H7 (cell line): ENCODE results near the gene MARK2. TPM values are rescaled to one million over a fixed set of nuclear protein-coding genes. Genes with fewer than 3 reads are reported as not detected.

Source experiments
- DNase-seq: peaks from one replicate; pipeline ENCODE4 v3.0.0; 2012
- H3K27me3 ChIP-seq: 2 replicates; pipeline ENCODE4 v1.6.0; 2011; ENCODE audit warnings: mild to moderate bottlenecking, low read length; ENCODE audit not compliant: control insufficient read depth, insufficient read depth
- H3K36me3 ChIP-seq: replicated peaks from 2 replicates; pipeline ENCODE4 v1.5.1; 2011; ENCODE audit warnings: low read length; ENCODE audit not compliant: control insufficient read depth, insufficient read depth
- H3K4me3 ChIP-seq: 2 replicates; pipeline ENCODE4 v1.5.1; 2011; ENCODE audit warnings: low read depth, mild to moderate bottlenecking, control low read depth, low read length, moderate library complexity; ENCODE audit not compliant: insufficient read depth
- total RNA-seq: library from RNA; depleted of rRNA; stranded (reverse); fragments of >200 nt; shearing (Covaris generic); gene quantifications from 2 replicates; pipeline ENCODE4 v1.2.3, GENCODE V29; 2014

MARK2 gene
- total RNA-seq, 1 experiment from 2014 or later, result 26.5 TPM

DNA sequence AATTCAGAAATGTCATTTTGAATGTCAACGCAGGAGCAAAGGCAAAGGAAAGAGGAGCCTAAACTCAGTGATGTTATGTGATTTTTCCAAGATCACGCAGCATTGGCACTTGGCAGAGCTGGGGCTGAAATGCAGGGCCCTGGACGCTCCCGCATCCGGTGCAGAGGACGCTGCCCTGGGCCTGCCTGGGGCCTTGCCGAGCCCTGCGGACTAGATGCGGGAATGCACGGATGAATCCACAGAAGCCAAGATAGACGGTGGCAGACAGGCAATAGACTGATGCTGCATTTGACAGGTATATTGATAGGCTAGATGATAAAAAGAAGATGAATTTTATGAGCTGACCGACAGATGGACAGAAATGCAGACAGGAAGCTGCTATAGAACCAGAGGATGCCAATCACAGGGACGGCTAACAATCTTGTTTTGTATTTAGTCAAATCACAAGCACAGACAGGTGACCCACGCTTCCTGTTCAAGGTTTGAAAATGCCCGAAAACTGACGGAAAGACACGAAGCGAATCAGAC is 696 bp upstream of the MARK2 start:
- no peak for DNase-seq
- Histone ChIP-seq H3K4me3 (0 out of 2 replicates have a peak overlapping the region, but pooled peaks have one; percentile 1), H3K36me3 (no peaks in the 10 kb centered on the region), H3K27me3 (no peaks in the 10 kb centered on the region)

DNA sequence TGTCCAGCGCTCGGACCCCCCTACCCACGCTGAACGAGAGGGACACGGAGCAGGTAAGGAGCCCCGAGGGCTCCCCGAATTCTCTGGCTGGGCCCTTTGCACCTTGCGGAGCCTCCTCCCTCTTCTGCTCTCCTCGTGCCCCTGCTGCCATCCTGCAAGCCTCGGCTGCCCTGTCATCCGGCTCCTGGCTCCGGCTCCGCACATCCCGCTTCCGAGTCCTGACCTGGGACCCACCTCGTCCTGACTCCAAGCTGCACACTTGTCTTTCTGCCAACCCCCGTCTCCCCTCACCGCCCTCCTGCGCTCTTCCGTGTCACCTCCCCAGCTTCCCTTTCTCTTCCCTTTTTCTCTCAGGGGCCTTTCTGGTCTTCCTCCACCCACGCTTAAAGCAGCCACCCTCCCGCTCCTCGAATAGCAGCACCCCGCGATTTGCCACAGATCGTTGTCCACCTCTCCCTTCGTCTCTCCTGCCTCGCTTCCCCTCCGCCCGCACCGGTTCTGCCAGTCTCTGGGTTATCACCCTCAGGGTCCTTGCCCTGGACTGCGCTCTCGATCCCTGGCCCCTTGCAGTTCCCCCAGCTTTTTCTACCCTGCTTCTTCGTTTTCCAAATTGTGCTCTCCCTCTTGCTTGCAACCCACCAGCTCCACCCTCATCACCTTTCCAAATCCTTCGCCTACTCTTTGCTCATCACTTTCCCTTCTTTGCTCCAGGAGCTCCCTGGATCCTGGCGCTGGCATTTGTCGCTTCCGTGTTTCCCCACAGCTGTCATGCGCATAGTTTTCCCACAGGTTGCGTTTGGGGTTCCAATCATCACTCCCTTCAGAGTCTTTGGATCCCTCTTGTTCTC is 822 bp downstream of the MARK2 start:
- no peak for DNase-seq
- H3K27me3 ChIP-seq, result no peaks in the 10 kb centered on the region
- H3K36me3 ChIP-seq, result no peaks in the 10 kb centered on the region
- peak overlapping the region; percentile 94 for H3K4me3 ChIP-seq

DNA sequence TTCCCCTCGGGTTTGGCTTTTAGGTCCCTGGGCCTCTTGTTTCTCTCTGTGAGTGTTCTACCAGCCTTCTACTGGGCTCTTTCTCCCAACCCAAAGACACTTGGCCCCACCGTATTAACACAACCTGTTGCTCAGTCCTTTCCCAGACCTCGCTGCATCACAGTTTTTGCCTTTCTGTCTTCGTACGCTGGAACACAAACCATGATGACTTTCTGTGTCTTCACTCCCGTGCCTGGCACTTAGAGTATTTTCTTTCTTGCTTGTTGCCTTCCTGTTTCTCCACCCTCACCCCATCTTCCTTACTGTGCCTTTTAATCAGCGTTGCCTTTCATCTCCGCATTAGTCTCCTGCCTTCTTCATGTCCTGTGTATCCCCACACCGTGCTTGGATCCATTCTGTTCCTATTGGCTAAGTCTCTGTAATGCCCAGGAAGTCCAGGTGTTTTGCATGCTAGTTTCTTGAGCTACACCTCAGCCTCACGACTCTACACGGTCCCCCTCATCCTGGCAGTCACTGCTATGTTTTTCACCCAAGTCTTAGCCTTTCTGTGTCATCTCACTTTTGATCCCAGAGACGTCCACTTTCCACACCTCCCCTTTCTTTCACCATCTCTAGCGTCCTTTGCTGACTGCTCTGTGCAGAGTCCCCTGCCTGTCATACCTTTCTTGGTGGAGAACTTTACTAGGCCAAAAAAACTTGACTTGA is 1.6 kb downstream of the MARK2 start:
- DNase-seq, result no peak
- H3K4me3 ChIP-seq, result peak overlapping the region; percentile 94
- no peaks in the 10 kb centered on the region for H3K36me3 ChIP-seq
- no peaks in the 10 kb centered on the region for H3K27me3 ChIP-seq

- Histone ChIP-seq H3K36me3 (no peaks in the 10 kb centered on the region), H3K27me3 (no peaks in the 10 kb centered on the region), H3K4me3 (no peak overlapping the region)
- DNase-seq, result peak; percentile 60
Measured at GRCh38 chr11:63841554-63841953, 2.6 kb downstream of the MARK2 start.

DNA sequence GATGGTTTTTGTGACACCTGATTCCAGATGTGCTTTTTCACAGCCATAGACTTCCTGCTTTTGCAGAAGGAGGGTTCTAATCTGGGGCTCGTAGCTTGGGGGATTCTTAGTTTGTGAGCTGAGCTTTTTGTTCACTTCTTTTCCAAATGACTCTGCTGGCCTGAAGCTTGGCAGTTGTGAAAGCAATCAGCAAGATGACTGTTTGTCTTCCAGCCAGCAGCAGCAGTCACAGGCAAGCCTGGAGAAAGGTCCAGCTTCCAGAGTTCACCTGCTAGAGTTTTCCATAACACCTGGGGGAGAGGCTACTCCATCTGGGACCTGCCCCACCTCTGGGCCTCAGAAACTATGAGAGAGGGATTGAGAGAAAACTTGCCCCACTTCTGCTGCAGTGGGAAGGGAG is 4.1 kb downstream of the MARK2 start:
- Histone ChIP-seq H3K4me3 (no peak overlapping the region), H3K27me3 (no peaks in the 10 kb centered on the region), H3K36me3 (no peaks in the 10 kb centered on the region)
- DNase-seq, result no peak

DNA sequence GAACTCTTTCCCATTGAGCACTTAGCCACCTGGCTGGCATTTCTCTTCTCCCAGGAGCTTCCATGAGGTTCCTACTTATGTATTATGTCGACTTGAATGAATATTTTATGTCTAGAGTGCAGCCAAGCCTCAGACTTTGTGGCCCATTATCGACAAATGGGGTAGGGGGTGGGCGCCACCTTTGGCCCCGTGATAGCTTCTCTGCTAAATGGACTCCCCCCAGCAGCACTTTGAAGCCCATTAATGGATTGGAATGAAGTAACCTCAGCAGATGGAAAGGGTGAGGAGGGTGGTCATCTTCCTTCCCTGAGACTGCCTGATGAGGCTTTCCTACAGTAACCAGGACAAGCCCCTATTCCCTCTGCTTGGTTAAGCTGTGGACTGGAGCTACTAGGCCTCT is 5.9 kb downstream of the MARK2 start:
- Histone ChIP-seq H3K4me3 (no peak overlapping the region), H3K27me3 (no peaks in the 10 kb centered on the region), H3K36me3 (no peaks in the 10 kb centered on the region)
- DNase-seq, result no peak

DNA sequence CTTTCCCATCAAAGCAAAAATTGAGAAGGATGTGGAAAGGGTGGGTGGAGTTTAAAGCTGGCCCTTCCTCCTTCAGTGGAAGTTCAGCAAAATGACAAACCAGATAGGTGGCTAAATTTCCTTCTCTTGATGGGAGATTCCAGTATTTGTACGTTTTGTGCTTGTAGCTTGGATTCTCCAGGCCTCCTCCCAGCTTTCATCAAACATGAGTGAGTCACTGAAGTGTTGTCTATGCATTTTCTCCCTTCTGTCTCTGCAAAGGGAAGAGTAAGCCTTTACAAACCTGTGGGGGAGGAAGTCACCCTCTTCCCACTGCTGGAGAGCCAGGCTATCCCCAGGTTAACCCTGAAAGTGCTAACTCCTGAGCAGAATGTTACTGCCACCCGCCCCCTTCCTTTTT is 6.4 kb downstream of the MARK2 start:
- no peaks in the 10 kb centered on the region for H3K27me3 ChIP-seq
- no peak for DNase-seq
- H3K36me3 ChIP-seq, result no peaks in the 10 kb centered on the region
- H3K4me3 ChIP-seq, result no peak overlapping the region

- H3K4me3 ChIP-seq, result no peak overlapping the region
- DNase-seq, result no peak
- no peaks in the 10 kb centered on the region for H3K36me3 ChIP-seq
- no peaks in the 10 kb centered on the region for H3K27me3 ChIP-seq
Measured at GRCh38 chr11:63845911-63846310, 7.0 kb downstream of the MARK2 start.

- Histone ChIP-seq H3K4me3 (no peak overlapping the region), H3K27me3 (no peaks in the 10 kb centered on the region), H3K36me3 (no peaks in the 10 kb centered on the region)
- no peak for DNase-seq
Measured at GRCh38 chr11:63846897-63847296, 8.0 kb downstream of the MARK2 start.

DNA sequence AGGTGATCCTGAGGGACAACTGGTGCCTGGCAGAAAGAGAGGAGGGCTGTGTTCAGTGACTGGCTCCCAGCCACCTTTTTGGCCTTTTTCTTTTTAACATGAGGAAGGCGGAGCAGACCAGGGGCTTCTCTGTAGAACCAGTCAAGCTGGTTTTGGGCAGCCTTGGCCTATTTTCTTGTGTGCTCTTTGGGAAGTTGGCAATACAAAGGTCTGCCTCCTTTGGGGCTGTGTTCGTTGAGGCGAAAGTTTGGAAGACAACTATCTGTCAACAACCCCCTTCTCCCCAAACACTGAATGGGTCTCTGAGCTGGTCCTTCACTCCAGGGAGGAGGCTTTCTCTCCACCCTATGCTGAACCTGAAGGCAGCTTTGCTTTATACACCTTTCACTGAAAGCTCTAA is 8.5 kb downstream of the MARK2 start:
- Histone ChIP-seq H3K4me3 (no peak overlapping the region), H3K36me3 (no peaks in the 10 kb centered on the region), H3K27me3 (no peaks in the 10 kb centered on the region)
- DNase-seq, result no peak

- no peak overlapping the region for H3K4me3 ChIP-seq
- no peaks in the 10 kb centered on the region for H3K36me3 ChIP-seq
- no peak for DNase-seq
- H3K27me3 ChIP-seq, result no peaks in the 10 kb centered on the region
Measured at GRCh38 chr11:63849691-63850090, 10.8 kb downstream of the MARK2 start.

DNA sequence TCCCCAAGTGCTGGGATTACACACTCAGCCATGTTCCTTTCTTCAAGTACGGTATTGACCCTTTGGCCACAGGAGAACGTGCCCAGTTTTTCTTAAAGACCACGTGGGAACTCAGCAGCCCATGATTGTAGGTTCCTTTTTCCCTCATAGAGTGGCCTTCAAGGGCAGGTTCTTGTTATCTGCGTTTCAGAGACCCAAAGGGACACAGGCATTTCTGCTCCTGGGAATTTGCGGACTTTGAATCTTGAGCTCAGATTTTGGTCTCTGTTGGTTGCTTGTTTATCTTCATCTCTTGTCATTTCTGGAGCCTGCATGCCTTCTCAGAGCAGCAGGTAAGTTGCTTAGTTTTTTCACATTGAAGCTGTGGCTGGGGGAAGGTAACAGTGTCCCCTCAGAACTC is 12.0 kb downstream of the MARK2 start:
- no peak overlapping the region for H3K4me3 ChIP-seq
- no peaks in the 10 kb centered on the region for H3K27me3 ChIP-seq
- DNase-seq, result no peak
- H3K36me3 ChIP-seq, result no peaks in the 10 kb centered on the region; the same call in 1 of the 2 replicates

- Histone ChIP-seq H3K36me3 (no peaks in the 10 kb centered on the region; the same call in 1 of the 2 replicates), H3K4me3 (no peak overlapping the region), H3K27me3 (no peaks in the 10 kb centered on the region)
- no peak for DNase-seq
Measured at GRCh38 chr11:63851364-63851763, 12.5 kb downstream of the MARK2 start.

- DNase-seq, result no peak
- H3K27me3 ChIP-seq, result no peaks in the 10 kb centered on the region
Measured at GRCh38 chr11:63853476-63853875, 14.6 kb downstream of the MARK2 start.

DNA sequence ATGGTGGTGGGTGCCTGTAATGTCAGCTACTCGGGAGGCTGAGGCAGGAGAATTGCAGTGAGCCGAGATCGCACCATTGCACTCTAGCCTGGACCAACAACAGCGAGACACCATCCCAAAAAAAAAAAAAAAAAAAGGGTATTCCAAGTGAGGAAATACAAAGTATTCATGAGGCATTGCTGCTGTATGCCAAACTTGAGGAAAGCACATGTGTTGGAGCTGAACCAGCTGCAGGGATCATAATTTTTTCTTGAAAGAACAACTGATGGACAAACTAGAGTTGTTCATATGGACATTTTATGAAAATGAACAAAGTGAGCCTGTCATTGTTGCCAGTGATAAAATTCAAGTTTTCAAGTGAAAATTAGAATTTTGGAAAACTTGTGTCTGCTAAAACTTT is 15.8 kb downstream of the MARK2 start:
- DNase-seq, result no peak
- Histone ChIP-seq H3K4me3 (no peak overlapping the region), H3K27me3 (no peaks in the 10 kb centered on the region), H3K36me3 (no peaks in the 10 kb centered on the region; the same call in 1 of the 2 replicates)

More at GRCh38 chr11:63853476-63853875, 14.6 kb downstream of the MARK2 start:
- Histone ChIP-seq H3K4me3 (no peak overlapping the region), H3K36me3 (no peaks in the 10 kb centered on the region; the same call in 1 of the 2 replicates)
